Calu3 (cell line): ENCODE data around the gene MTMR2. TPM values are rescaled to one million over a fixed set of nuclear protein-coding genes. Genes with fewer than 3 reads are reported as not detected.

Source experiments
- BruUV-seq: library from RNA; stranded (reverse); fragments of 400-500 nt; replicated peaks from 2 replicates; lab custom pipeline; 2021; lab: Mats Ljungman, UMichigan
- CTCF ChIA-PET: fragments of 300-600 bp; sonication (Branson Sonifier 250); formaldehyde crosslinking; loops from one replicate; lab custom pipeline; 2022; ENCODE audit warnings: antibody characterized with exemption; lab: Charles Lee
- DNase-seq: peaks from one replicate; pipeline ENCODE4 v3.0.0; 2022
- H3K27ac Mint-ChIP-seq: one replicate; pipeline ENCODE4 v1.8.0; 2022; ENCODE audit warnings: mixed read lengths; ENCODE audit not compliant: unreplicated experiment
- H3K27me3 Mint-ChIP-seq: one replicate; pipeline ENCODE4 v1.8.0; 2022; ENCODE audit warnings: mixed read lengths; ENCODE audit not compliant: unreplicated experiment
- H3K36me3 Mint-ChIP-seq: one replicate; pipeline ENCODE4 v1.8.0; 2022; ENCODE audit warnings: mild to moderate bottlenecking, moderate library complexity, mixed read lengths; ENCODE audit not compliant: insufficient read depth, unreplicated experiment
- H3K4me1 Mint-ChIP-seq: one replicate; pipeline ENCODE4 v1.8.0; 2022; ENCODE audit warnings: mild to moderate bottlenecking, low read depth, mixed read lengths; ENCODE audit not compliant: unreplicated experiment
- H3K4me3 Mint-ChIP-seq: one replicate; pipeline ENCODE4 v1.8.0; 2022; ENCODE audit warnings: mild to moderate bottlenecking, low read depth, moderate library complexity, mixed read lengths; ENCODE audit not compliant: unreplicated experiment
- H3K9me3 Mint-ChIP-seq: one replicate; pipeline ENCODE4 v1.8.0; 2022; ENCODE audit warnings: low read depth, mixed read lengths; ENCODE audit not compliant: unreplicated experiment
- CTCF ChIP-seq: fragments of 200-600 bp; IDR thresholded peaks from one replicate; pipeline ENCODE4 v1.8.0; 2022; ENCODE audit warnings: antibody characterized with exemption; ENCODE audit not compliant: unreplicated experiment
- intact Hi-C: fragments of 100-400 bp; cut with micrococcal nuclease; formaldehyde crosslinking; loops from one replicate; pipeline ENCODE4 v1.10.0; 2022; ENCODE audit not compliant: unreplicated experiment
- total RNA-seq: library from RNA; stranded (reverse); gene quantifications from 2 replicates; pipeline ENCODE4 v1.2.3, GENCODE V29; 2022

The MTMR2 gene
- total RNA-seq, 1 experiment from 2014 or later = 17.4 TPM

- no peak for TF ChIP-seq CTCF
- BruUV-seq = no TSS peak
- DNase-seq = no peak
- Mint-ChIP-seq H3K36me3 (no peaks in the 10 kb centered on the region), H3K9me3 (no peaks in the 10 kb centered on the region), H3K4me1 (no peaks in the 10 kb centered on the region), H3K27me3 (no peaks in the 10 kb centered on the region), H3K4me3 (no peak overlapping the region), H3K27ac (no peak overlapping the region)
- CTCF ChIA-PET = no interaction called here
- intact Hi-C loops = loop anchor here (10.0 kb wide), 1 partner anchor 117 kb away; no protein-coding TSS in a partner anchor
These were observed 37.9 kb upstream of the MTMR2 start for GRCh38 chr11:95961758-95962157.

GRCh38 chr11:95950905-95951304 is 27.0 kb upstream of the MTMR2 start:
- H3K27me3 Mint-ChIP-seq = no peaks in the 10 kb centered on the region
- H3K9me3 Mint-ChIP-seq = peaks cover 9% of the 10 kb centered on the region
- no peak overlapping the region for H3K4me3 Mint-ChIP-seq
- CTCF ChIA-PET = no interaction called here
- no peak for TF ChIP-seq CTCF
- no peaks in the 10 kb centered on the region for H3K4me1 Mint-ChIP-seq
- BruUV-seq = no TSS peak
- no peak for DNase-seq
- no peak overlapping the region for H3K27ac Mint-ChIP-seq
- intact Hi-C loops = no loop called here
- H3K36me3 Mint-ChIP-seq = no peaks in the 10 kb centered on the region

GRCh38 chr11:95948637-95949036 is 24.7 kb upstream of the MTMR2 start:
- no TSS peak for BruUV-seq
- Mint-ChIP-seq H3K36me3 (no peaks in the 10 kb centered on the region), H3K27me3 (no peaks in the 10 kb centered on the region), H3K4me1 (no peaks in the 10 kb centered on the region), H3K27ac (no peak overlapping the region), H3K9me3 (peaks cover 9% of the 10 kb centered on the region), H3K4me3 (no peak overlapping the region)
- CTCF ChIA-PET = no interaction called here
- TF ChIP-seq CTCF = no peak
- intact Hi-C loops = no loop called here
- no peak for DNase-seq

GRCh38 chr11:95944623-95945022 is 20.7 kb upstream of the MTMR2 start:
- intact Hi-C loops = no loop called here
- CTCF ChIA-PET = no interaction called here
- H3K9me3 Mint-ChIP-seq = peaks cover 9% of the 10 kb centered on the region
- no peak for DNase-seq
- no peaks in the 10 kb centered on the region for H3K36me3 Mint-ChIP-seq
- H3K4me3 Mint-ChIP-seq = no peak overlapping the region
- no TSS peak for BruUV-seq
- H3K27ac Mint-ChIP-seq = no peak overlapping the region
- TF ChIP-seq CTCF = no peak
- H3K27me3 Mint-ChIP-seq = no peaks in the 10 kb centered on the region
- H3K4me1 Mint-ChIP-seq = no peaks in the 10 kb centered on the region
